Ovary (tissue), 9 donors: ENCODE measurements around the gene GABBR2. TPM values are rescaled to one million over a fixed set of nuclear protein-coding genes. Genes with fewer than 3 reads are reported as not detected.

Source experiments
- DNase-seq, 5 donors: peaks; one replicate each; pipeline ENCODE4 v3.0.0-alpha.2; 2019 to 2020
- H3K27ac ChIP-seq, 2 donors: fragments of 200-600 bp; one replicate each; pipeline versions ENCODE4 v1.5.1 to v1.8.0; 2019 to 2022
- H3K27me3 ChIP-seq: fragments of 200-600 bp; one replicate; pipeline ENCODE4 v1.8.0; 2022
- H3K36me3 ChIP-seq: fragments of 200-600 bp; sonication (generic); one replicate; pipeline ENCODE4 v1.5.1; 2019
- H3K4me1 ChIP-seq: one replicate; pipeline ENCODE4 v1.8.1; 2013; ENCODE audit warnings: mild to moderate bottlenecking, moderate library complexity; ENCODE audit not compliant: insufficient read depth
- H3K4me3 ChIP-seq: fragments of 200-600 bp; sonication (generic); one replicate; pipeline ENCODE4 v1.5.1; 2017
- H3K9me3 ChIP-seq, 2 donors: fragments of 200-600 bp in 1 of 2; sonication (generic) in 1 of 2; one replicate each; pipeline versions ENCODE4 v1.5.1 to v1.8.1; 2013 to 2019; ENCODE audit warnings: mild to moderate bottlenecking in 1 of 2, moderate library complexity in 1 of 2
- CTCF ChIP-seq, 3 donors: fragments of 450-650 bp in 2 of 3; fragments of 200-600 bp in 1 of 3; IDR thresholded peaks; one replicate each; pipeline versions ENCODE4 v1.5.1 to v1.8.0; 2016 to 2022; ENCODE audit warnings: antibody characterized with exemption in 3 of 3, mild to moderate bottlenecking in 1 of 3
- EP300 ChIP-seq: sonication (generic); formaldehyde crosslinking; IDR thresholded peaks from one replicate; pipeline ENCODE4 v1.6.1; 2017; ENCODE audit warnings: antibody characterized with exemption
- POLR2A ChIP-seq: fragments of 450-650 bp; IDR thresholded peaks from one replicate; pipeline ENCODE4 v1.6.1; 2017; ENCODE audit warnings: antibody characterized with exemption, mild to moderate bottlenecking, moderate library complexity
- WGBS, 3 donors: extraction: QIAGEN DNeasy Blood & Tissue Kit in 1 of 3; methylation state at CpG; one replicate each; pipeline versions ENCODE4 v1.1.5 to v1.1.7; 2013 to 2017; 5-methylcytosine and 5-hydroxymethylcytosine counted together
- intact Hi-C, 4 donors: fragments of 100-400 bp; cut with DNase I; formaldehyde crosslinking; loops; one replicate each; pipeline versions ENCODE4 v1.11.0 to v1.15.1; 2022 to 2023
- polyA plus RNA-seq, 2 donors: library from polyadenylated mRNA; stranded (reverse); fragments of 200-250 nt in 1 of 2; fragments of 350-450 nt in 1 of 2; fragmentation: Illumina TruSeq in 1 of 2; extraction: RNeasy Lipid Tissue Mini Kit (QIAGEN cat#74804) in 1 of 2; gene quantifications; one replicate each; pipeline ENCODE4 v1.2.3, GENCODE V29; 2013 to 2014
- total RNA-seq, 7 donors: library from RNA; depleted of rRNA in 2 of 7; stranded (reverse); fragments of >200 nt in 2 of 7; fragmentation: NEBNext Ultra II Directional in 3 of 7; extraction: Animal tissue kit (Norgen Biotek cat#: 25700) in 3 of 7; gene quantifications; one replicate each; pipeline versions ENCODE4 v1.1.0 to v1.2.4, GENCODE V29; 2016 to 2023
- donor health status: DM: no; HTN: no; CAD: no; lungs with moderate emphysema.
- donor health status: DM: no; HTN: no; CAD: no.
- donor health status: Bipolar disorder and iron deficiency.
- donor health status: DM: yes; HTN: yes; CAD: no.
- donor health status: DM: no; HTN: no; CAD: no.
- donor health status: DM: yes; HTN: yes; CAD: no.

The GABBR2 gene
- total and polyA plus RNA-seq, 9 donors, result 0.05 to 0.30 (median 0.22) TPM; not detected in 6

- no peak for TF ChIP-seq EP300
- intact Hi-C loops, result no loop called here
- Histone ChIP-seq H3K9me3 (no peaks in the 10 kb centered on the region), H3K4me3 (no peak overlapping the region), H3K27me3 (peaks cover 2% of the 10 kb centered on the region), H3K36me3 (no peaks in the 10 kb centered on the region), H3K27ac (no peak overlapping the region), H3K4me1 (no peaks in the 10 kb centered on the region)
- WGBS, 3 donors, result 56 to 71% (median 68%) methylated on average over 3 of the region's 3 CpGs
- DNase-seq, result no peak
Observed at GRCh38 chr9:98558575-98558974, 150.2 kb downstream of the GABBR2 start.

DNA sequence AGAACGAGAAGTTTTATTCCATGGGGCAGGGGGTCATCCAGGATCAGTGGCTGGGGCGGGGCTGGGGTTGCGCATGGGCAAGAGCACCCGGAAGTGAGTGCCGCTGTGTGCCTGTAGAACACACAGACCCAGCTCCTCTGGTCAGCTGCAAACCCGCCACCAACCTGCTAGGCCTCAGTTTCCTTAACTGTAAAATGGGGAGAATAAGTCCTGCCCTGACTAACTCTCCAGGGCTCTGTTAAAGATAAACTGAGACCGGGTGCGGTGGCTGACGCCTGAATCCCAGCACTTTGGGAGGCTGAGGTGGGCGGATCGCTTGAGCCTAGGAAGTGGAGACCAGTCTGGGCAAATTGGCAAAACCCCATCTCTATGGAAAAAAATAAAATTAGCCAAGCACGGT lies 152.2 kb downstream of the GABBR2 start:
- peaks cover 2% of the 10 kb centered on the region for H3K27me3 ChIP-seq
- 81 to 86% (median 85%) methylated on average over 12 of the region's 12 CpGs for WGBS, 3 donors
- H3K9me3 ChIP-seq, result no peaks in the 10 kb centered on the region
- intact Hi-C loops, result no loop called here
- TF ChIP-seq CTCF (IDR thresholded peaks at IDR 0.05) (no peak), POLR2A (no peak), EP300 (no peak)
- DNase-seq, result no peak
- no peaks in the 10 kb centered on the region for H3K36me3 ChIP-seq
- H3K4me3 ChIP-seq, result no peak overlapping the region
- H3K4me1 ChIP-seq, result no peaks in the 10 kb centered on the region
- no peak overlapping the region for H3K27ac ChIP-seq

- no peak overlapping the region for H3K27ac ChIP-seq
- intact Hi-C loops, result no loop called here
- no peak for TF ChIP-seq POLR2A
- TF ChIP-seq CTCF (IDR thresholded peaks at IDR 0.05), result no peak
- no peak for TF ChIP-seq EP300
Observed at GRCh38 chr9:98555651-98556465, 152.9 kb downstream of the GABBR2 start.

GRCh38 chr9:98554752-98555151 lies 154.0 kb downstream of the GABBR2 start:
- Histone ChIP-seq H3K27ac (no peak overlapping the region), H3K9me3 (no peaks in the 10 kb centered on the region), H3K27me3 (no peaks in the 10 kb centered on the region), H3K4me3 (no peak overlapping the region), H3K36me3 (no peaks in the 10 kb centered on the region), H3K4me1 (no peaks in the 10 kb centered on the region)
- DNase-seq, result no peak
- WGBS, 3 donors, result 77 to 83% (median 79%) methylated on average over 5 of the region's 5 CpGs
- TF ChIP-seq POLR2A (no peak), CTCF (IDR thresholded peaks at IDR 0.05) (no peak), EP300 (no peak)
- intact Hi-C loops, result no loop called here

More at GRCh38 chr9:98555651-98556465, 152.9 kb downstream of the GABBR2 start:
- Histone ChIP-seq H3K4me3 (no peak overlapping the region), H3K4me1 (no peaks in the 10 kb centered on the region), H3K36me3 (no peaks in the 10 kb centered on the region), H3K9me3 (no peaks in the 10 kb centered on the region), H3K27me3 (peaks cover 2% of the 10 kb centered on the region)
- 75 to 79% (median 76%) methylated on average over 10 of the region's 10 CpGs for WGBS, 3 donors
- no peak for DNase-seq

DNA sequence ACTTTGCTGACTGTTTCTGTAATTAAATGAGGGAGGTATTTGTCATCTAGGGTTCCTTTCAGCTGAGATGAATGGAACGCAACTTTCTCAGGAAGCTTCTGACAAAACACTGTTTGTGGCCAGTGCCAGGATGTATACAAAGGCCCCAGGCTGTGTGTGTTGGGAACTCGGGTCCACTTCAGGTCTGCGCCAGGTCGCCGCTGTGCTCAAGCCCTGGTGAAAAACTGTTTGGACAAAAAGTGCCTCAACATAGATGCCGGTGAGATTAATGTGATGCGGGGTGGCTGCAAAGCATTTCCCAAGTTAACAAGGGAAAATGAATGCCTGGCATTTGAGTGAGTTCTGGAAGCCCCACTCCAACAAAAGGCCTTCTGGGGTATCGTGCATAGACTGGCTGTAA lies 156.4 kb downstream of the GABBR2 start:
- H3K27me3 ChIP-seq, result no peaks in the 10 kb centered on the region
- no peaks in the 10 kb centered on the region for H3K9me3 ChIP-seq
- WGBS, 3 donors, result 79 to 83% (median 79%) methylated on average over 8 of the region's 8 CpGs
- TF ChIP-seq EP300 (no peak), CTCF (IDR thresholded peaks at IDR 0.05) (no peak), POLR2A (no peak)
- no peak overlapping the region for H3K4me3 ChIP-seq
- no peak for DNase-seq
- H3K4me1 ChIP-seq, result no peaks in the 10 kb centered on the region
- intact Hi-C loops, result no loop called here
- no peak overlapping the region for H3K27ac ChIP-seq
- H3K36me3 ChIP-seq, result no peaks in the 10 kb centered on the region
